Measurements from ENCODE around the gene ANAPC16. TPM values are rescaled to one million over a fixed set of nuclear protein-coding genes. Genes with fewer than 3 reads are reported as not detected.

Gene ANAPC16
- total RNA-seq, 1 experiment from 2014 or later = 144 TPM

DNA sequence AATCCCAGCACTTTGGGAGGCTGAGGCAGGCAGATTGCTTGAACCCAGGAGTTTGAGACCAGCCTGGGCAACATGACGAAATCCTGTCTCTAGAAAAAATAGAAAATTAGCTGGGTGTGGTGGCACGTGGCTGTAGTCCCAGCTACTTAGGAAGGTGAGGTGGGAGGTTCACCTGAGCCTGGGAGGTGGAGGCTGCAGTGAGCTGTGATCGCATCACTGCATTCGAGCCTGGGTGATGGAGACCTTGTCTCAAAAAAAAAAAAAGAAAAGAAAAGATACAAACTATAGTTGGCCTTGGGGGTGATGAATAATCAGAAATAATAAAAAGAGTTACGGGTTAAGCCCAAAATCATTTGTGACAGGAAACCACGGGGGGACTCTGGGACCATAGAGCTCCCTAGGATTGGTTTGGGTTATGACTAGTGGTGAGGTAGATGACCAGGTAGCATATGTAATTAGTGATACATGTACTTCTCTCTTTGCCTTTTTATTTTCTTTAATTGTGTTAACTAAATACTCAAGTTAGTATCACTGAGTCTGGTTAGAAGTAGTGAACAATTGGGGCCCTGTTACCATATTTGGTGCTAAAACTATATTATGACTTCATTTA lies 10.7 kb downstream of the ANAPC16 start:
- Histone ChIP-seq H3K9me3 (no peaks in the 10 kb centered on the region), H3K4me3 (ENCODE audit: low read depth, low read length) (no peak overlapping the region), H3K4me1 (no peaks in the 10 kb centered on the region), H3K27me3 (replicated peaks; ENCODE audit: control insufficient read depth, insufficient read depth, low read length) (no peaks in the 10 kb centered on the region), H3K36me3 (ENCODE audit: control insufficient read depth, insufficient read depth, low read length) (peaks cover 6% of the 10 kb centered on the region)
- no TSS peak for BruUV-seq (replicated peaks)
- Mint-ChIP-seq H3K4me1 (ENCODE audit: low read depth, unreplicated experiment) (peaks cover 18% of the 10 kb centered on the region), H3K27ac (ENCODE audit: unreplicated experiment) (no peak overlapping the region), H3K27me3 (ENCODE audit: insufficient read depth, unreplicated experiment) (no peaks in the 10 kb centered on the region), H3K36me3 (ENCODE audit: insufficient read depth, unreplicated experiment) (peaks cover 58% of the 10 kb centered on the region), H3K9me3 (ENCODE audit: unreplicated experiment) (no peaks in the 10 kb centered on the region), H3K4me3 (ENCODE audit: unreplicated experiment) (no peak overlapping the region)
- TF ChIP-seq, protein P1, sequence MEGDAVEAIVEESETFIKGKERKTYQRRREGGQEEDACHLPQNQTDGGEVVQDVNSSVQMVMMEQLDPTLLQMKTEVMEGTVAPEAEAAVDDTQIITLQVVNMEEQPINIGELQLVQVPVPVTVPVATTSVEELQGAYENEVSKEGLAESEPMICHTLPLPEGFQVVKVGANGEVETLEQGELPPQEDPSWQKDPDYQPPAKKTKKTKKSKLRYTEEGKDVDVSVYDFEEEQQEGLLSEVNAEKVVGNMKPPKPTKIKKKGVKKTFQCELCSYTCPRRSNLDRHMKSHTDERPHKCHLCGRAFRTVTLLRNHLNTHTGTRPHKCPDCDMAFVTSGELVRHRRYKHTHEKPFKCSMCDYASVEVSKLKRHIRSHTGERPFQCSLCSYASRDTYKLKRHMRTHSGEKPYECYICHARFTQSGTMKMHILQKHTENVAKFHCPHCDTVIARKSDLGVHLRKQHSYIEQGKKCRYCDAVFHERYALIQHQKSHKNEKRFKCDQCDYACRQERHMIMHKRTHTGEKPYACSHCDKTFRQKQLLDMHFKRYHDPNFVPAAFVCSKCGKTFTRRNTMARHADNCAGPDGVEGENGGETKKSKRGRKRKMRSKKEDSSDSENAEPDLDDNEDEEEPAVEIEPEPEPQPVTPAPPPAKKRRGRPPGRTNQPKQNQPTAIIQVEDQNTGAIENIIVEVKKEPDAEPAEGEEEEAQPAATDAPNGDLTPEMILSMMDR (IDR thresholded peaks at IDR 0.05; ENCODE audit: insufficient read depth in 1 of 2, low read depth in 1 of 2, low read length in 1 of 2, severe bottlenecking in 1 of 2, unreplicated experiment in 1 of 2) = no peak
- POLR2A ChIA-PET = interaction anchor here (0.6 to 1.0 kb wide), 3 partner anchors 34 to 103 kb away, joined by 3 read pairs; no protein-coding TSS in a partner anchor
- CTCF ChIA-PET = no interaction called here
- DNase-seq = no peak
- intact Hi-C loops (cut with micrococcal nuclease; ENCODE audit: unreplicated experiment) = no loop called here

DNA sequence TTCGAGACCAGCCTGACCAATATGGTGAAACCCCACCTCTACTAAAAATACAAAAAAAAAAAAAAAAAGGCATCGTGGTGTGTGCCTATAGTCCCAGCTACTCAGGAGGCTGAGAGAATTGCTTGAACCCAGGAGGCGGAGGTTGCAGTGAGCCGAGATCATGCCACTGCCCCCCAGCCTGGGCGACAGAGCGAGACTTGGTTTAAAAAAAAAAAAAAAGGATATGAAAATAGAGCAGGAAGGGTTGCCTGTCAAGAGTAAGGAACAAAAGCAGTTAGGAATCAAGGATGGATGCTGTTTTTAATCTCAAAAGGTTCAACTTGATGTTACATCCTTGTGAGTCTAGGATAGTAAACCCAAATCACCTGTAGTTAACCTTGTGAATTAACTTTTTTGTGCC lies 12.0 kb downstream of the ANAPC16 start:
- Mint-ChIP-seq H3K9me3 (ENCODE audit: unreplicated experiment) (no peaks in the 10 kb centered on the region), H3K4me1 (ENCODE audit: low read depth, unreplicated experiment) (peaks cover 18% of the 10 kb centered on the region), H3K27me3 (ENCODE audit: insufficient read depth, unreplicated experiment) (no peaks in the 10 kb centered on the region), H3K36me3 (ENCODE audit: insufficient read depth, unreplicated experiment) (peaks cover 59% of the 10 kb centered on the region), H3K27ac (ENCODE audit: unreplicated experiment) (no peak overlapping the region), H3K4me3 (ENCODE audit: unreplicated experiment) (no peak overlapping the region)
- no peak for DNase-seq
- Histone ChIP-seq H3K36me3 (ENCODE audit: control insufficient read depth, insufficient read depth, low read length) (peaks cover 6% of the 10 kb centered on the region), H3K9me3 (no peaks in the 10 kb centered on the region), H3K4me1 (no peaks in the 10 kb centered on the region), H3K27me3 (replicated peaks; ENCODE audit: control insufficient read depth, insufficient read depth, low read length) (no peaks in the 10 kb centered on the region), H3K4me3 (ENCODE audit: low read depth, low read length) (no peak overlapping the region)
- TF ChIP-seq, protein P1 (IDR thresholded peaks at IDR 0.05; ENCODE audit: insufficient read depth in 1 of 2, low read depth in 1 of 2, low read length in 1 of 2, severe bottlenecking in 1 of 2, unreplicated experiment in 1 of 2) = no peak
- CTCF ChIA-PET = no interaction called here
- POLR2A ChIA-PET = interaction anchor here (0.6 to 2.6 kb wide), 3 partner anchors 46 to 79 kb away, joined by 4 to 13 read pairs (median 4); partner anchors contain the start of gene DDIT4
- BruUV-seq (replicated peaks) = no TSS peak
- intact Hi-C loops (cut with micrococcal nuclease; ENCODE audit: unreplicated experiment) = loop anchor here (2.0 kb wide), 1 partner anchor 45 kb away; the partner anchor contains the start of gene DDIT4

DNA sequence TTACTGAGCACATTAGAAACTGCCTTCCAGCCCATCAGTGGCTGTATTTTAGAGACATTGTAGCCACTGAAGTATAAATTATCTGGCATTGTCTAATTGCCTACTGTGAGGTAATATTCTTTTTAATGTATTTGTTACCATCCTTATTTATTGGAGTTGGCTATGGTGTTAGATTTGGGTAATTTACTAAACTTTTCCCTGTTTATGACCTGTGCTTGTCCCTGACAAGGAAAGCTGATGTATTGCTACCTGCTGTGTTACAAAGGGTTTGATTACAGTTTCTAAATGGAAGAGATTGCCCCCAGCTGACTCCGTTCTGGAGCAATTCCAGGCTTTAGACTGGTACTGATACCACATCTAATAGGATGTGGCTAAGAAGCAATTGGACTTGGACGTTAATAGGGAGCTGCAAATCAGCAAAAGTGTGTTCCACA lies 12.5 kb downstream of the ANAPC16 start:
- no peak for DNase-seq
- H3K4me1 Mint-ChIP-seq (ENCODE audit: low read depth, unreplicated experiment) = peaks cover 18% of the 10 kb centered on the region
- intact Hi-C loops (cut with micrococcal nuclease; ENCODE audit: unreplicated experiment) = loop anchor here (2.0 kb wide), 1 partner anchor 44 kb away; the partner anchor contains the start of gene DDIT4
- CTCF ChIA-PET = no interaction called here
- no peak overlapping the region for H3K27ac Mint-ChIP-seq (ENCODE audit: unreplicated experiment)
- no TSS peak for BruUV-seq (replicated peaks)
- H3K4me1 ChIP-seq = no peaks in the 10 kb centered on the region
- H3K36me3 Mint-ChIP-seq (ENCODE audit: insufficient read depth, unreplicated experiment) = peaks cover 61% of the 10 kb centered on the region
- H3K27me3 ChIP-seq (replicated peaks; ENCODE audit: control insufficient read depth, insufficient read depth, low read length) = no peaks in the 10 kb centered on the region
- TF ChIP-seq, protein P1 (IDR thresholded peaks at IDR 0.05; ENCODE audit: insufficient read depth in 1 of 2, low read depth in 1 of 2, low read length in 1 of 2, severe bottlenecking in 1 of 2, unreplicated experiment in 1 of 2) = no peak
- no peak overlapping the region for H3K4me3 ChIP-seq (ENCODE audit: low read depth, low read length)
- H3K27me3 Mint-ChIP-seq (ENCODE audit: insufficient read depth, unreplicated experiment) = no peaks in the 10 kb centered on the region
- no peaks in the 10 kb centered on the region for H3K9me3 ChIP-seq
- H3K36me3 ChIP-seq (ENCODE audit: control insufficient read depth, insufficient read depth, low read length) = peaks cover 6% of the 10 kb centered on the region
- POLR2A ChIA-PET = interaction anchor here (0.7 to 2.6 kb wide), 2 partner anchors 45 to 63 kb away, joined by 4 to 13 read pairs; partner anchors contain the start of gene DDIT4
- H3K9me3 Mint-ChIP-seq (ENCODE audit: unreplicated experiment) = no peaks in the 10 kb centered on the region
- no peak overlapping the region for H3K4me3 Mint-ChIP-seq (ENCODE audit: unreplicated experiment)
